Measurements from ENCODE around the gene TBXA2R. TPM values are rescaled to one million over a fixed set of nuclear protein-coding genes. Genes with fewer than 3 reads are reported as not detected.
"Not testable (repeated sequence)": the region's sequence is repeated elsewhere in the genome, so short reads cannot be mapped to it uniquely, and the experiment has no call there.

TBXA2R gene
- polyA plus RNA-seq, 3 donors: 0.56 to 3.7 (median 3.6) TPM

- H3K27ac ChIP-seq (ENCODE audit: low read depth, low read length): no peak overlapping the region
- WGBS, 3 donors: 60 to 72% (median 65%) methylated on average over 48 to 55 of the region's 55 CpGs
These were observed 32.6 kb downstream of the TBXA2R start for GRCh38 chr19:3573858-3574637.

DNA sequence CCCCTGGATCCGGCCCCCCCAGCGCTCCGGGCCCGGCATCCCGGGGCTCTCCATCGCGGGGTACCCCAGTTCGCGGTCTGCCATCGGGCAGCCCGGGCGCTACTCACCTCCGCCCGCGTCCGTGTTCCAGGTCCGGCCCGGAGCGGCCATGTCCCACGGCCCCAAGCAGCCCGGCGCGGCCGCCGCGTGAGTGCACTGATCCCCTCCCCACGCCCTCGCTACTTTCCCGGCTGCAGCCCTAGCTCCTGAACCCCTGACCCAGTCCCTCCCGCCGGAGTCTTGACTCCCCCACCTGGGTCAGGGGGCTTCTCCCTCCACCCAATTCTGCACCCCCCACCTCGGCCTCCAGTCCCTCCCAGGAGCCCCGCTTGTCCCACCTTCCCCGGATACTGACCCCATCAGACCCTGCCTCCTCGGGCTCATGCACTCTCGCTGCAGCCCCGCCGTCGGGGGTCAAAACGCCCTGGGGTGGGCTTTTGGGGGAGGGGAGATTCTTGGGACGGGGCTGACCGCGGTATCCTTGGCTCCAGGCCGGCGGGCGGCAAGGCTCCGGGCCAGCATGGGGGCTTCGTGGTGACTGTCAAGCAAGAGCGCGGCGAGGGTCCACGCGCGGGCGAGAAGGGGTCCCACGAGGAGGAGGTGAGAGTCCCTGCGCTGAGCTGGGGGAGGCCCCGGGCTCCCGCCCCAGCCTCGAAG is 33.4 kb downstream of the TBXA2R start:
- WGBS, 3 donors: 0 to 1% (median 1%) methylated on average over 40 to 60 of the region's 60 CpGs
- H3K27ac ChIP-seq (ENCODE audit: low read depth, low read length): no peak overlapping the region

- 0 to 2% (median 0%) methylated on average over 23 to 30 of the region's 30 CpGs for WGBS, 3 donors
These were observed 33.9 kb downstream of the TBXA2R start, which contains the start of gene HMG20B for GRCh38 chr19:3572855-3573161. HMG20B (plus strand) TSS chr19:3572944; CDS start chr19:3573310, 366 bp downstream.

GRCh38 chr19:3572132-3572854 is 34.4 kb downstream of the TBXA2R start:
- no peak overlapping the region for H3K27ac ChIP-seq (ENCODE audit: low read depth, low read length)
- WGBS, 3 donors: 1 to 3% (median 3%) methylated on average over 38 to 48 of the region's 48 CpGs

More at GRCh38 chr19:3572855-3573161, 33.9 kb downstream of the TBXA2R start, which contains the start of gene HMG20B:
- no peak within 1 kb of the TSS for H3K27ac ChIP-seq (ENCODE audit: low read depth, low read length)

DNA sequence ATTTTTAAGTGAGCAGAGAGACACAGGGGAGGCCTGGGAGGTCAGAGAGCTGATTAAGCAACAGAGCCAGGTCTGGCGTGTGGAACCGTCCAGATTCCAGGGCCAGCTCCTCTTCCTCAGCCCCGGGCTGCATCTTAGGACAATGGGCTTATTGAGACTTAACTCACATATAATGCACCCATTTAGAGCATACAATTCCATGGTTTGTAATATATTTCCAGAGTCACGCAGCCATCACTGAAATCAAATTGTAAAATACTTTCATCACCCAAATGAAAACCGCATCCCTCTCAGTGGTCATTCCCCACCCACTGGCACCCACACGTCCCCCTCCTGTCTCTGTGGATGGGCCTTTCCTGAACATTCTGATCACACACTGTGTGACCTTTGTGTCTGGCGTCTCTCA is 36.1 kb downstream of the TBXA2R start:
- no peak overlapping the region for H3K27ac ChIP-seq (ENCODE audit: low read depth, low read length)
- WGBS, 3 donors: 67 to 83% (median 77%) methylated on average over 7 of the region's 7 CpGs

GRCh38 chr19:3570042-3570441 is 36.6 kb downstream of the TBXA2R start:
- H3K27ac ChIP-seq (ENCODE audit: low read depth, low read length): not testable (repeated sequence)

DNA sequence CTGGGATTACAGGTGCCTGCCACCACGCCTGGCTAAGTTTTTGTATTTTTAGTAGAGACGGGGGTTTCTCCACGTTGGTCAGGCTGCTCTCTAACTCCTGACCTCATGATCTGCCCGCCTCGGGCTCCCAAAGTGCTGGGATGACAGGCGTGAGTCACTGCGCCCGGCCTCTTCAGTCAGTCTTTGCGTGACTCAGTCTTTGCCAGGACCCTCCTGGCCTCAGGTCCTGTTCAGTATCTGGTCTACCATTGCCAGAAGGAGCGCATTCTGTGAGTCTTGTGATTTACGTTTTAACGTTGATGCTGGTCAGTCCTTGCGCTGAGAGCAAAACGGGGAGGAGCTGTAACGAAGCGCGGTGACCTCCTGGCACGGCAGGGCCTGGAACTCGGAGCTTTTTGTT is 41.5 kb downstream of the TBXA2R start:
- H3K27ac ChIP-seq (ENCODE audit: low read depth, low read length): no peak overlapping the region
- 87 to 92% (median 88%) methylated on average over 19 of the region's 19 CpGs for WGBS, 3 donors

More at GRCh38 chr19:3570042-3570441, 36.6 kb downstream of the TBXA2R start:
- WGBS, 3 donors: 73 to 90% (median 88%) methylated on average over 11 of the region's 11 CpGs

GRCh38 chr19:3563709-3564524 is 42.8 kb downstream of the TBXA2R start:
- 69 to 82% (median 81%) methylated on average over 17 of the region's 17 CpGs for WGBS, 3 donors
- no peak overlapping the region for H3K27ac ChIP-seq (ENCODE audit: low read depth, low read length)

DNA sequence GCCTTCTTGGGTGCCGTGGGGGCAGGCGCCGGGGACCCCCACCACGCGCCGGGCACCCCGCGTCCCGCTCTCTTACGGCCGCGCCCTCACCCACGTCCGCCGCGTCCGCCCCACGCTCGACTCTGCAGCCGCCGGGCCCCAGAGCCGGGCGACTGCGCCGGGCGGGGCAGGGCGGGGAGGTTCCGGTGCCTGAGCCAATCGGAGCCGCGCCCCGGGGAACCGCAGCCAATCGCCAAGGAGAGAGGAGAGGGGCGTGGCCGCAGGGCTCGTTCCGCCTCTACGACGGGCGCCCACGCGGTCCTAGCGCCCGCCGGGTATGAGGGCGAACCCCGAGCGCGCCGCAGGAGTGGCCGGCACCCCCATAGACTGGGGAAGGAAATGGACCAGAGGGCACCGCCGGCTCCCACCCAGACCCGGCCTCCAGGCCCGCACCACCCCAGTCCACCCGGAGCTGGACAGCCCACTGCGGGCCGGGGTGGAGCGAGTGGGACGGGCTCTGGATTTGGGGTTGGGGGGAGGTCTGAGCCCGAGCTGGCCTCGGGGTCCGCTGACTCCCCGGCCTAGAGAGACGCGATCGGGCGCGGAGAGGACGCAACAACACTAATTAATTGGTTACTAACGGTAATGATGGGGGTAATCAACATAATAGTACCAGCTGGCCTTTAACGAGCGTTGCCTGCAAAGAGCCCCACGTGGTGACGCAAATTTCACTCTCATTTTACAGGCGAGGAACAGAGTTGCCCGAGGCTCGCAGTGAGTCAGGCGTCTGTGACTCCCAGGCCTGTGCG is 49.0 kb downstream of the TBXA2R start, which contains the start of gene MFSD12:
TSS of gene MFSD12 (minus strand) at position 126 of the 788 bp plus-strand sequence. CDS start 183 bp downstream, outside the sequence.
- H3K27ac ChIP-seq (ENCODE audit: low read depth, low read length): no peak within 1 kb of the TSS
- 1% methylated on average over 57 to 81 of the region's 81 CpGs for WGBS, 3 donors

DNA sequence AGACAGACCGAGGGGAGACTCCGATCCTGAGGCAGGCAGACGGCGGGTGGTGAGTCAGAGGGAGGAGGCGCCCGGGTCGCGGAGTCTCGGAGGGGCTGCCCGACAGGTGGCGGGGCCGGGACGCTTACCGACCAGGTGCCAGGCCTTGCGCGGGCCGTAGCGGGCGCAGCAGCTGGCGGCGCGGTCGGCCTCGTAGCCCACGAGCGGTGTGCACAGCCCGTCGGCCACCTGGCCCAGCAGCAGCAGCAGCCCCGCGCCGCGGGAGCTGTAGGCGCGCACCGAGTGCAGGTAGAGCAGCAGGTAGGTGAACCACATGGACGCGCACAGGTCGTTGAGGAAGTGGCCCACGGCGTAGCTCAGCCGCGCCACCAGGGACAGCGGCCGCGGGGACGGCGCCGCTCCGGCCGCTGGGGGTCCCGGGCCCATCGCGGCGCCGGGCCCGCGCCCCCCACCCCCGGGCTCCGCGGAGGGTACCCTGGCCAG is 49.7 kb downstream of the TBXA2R start:
- WGBS, 3 donors: 0 to 1% (median 0%) methylated on average over 12 to 60 of the region's 60 CpGs
- no peak overlapping the region for H3K27ac ChIP-seq (ENCODE audit: low read depth, low read length)

- 23 to 29% (median 25%) methylated on average over 9 of the region's 9 CpGs for WGBS, 3 donors
- H3K27ac ChIP-seq (ENCODE audit: low read depth, low read length): no peak overlapping the region
These were observed 50.2 kb downstream of the TBXA2R start for GRCh38 chr19:3556423-3556977.

DNA sequence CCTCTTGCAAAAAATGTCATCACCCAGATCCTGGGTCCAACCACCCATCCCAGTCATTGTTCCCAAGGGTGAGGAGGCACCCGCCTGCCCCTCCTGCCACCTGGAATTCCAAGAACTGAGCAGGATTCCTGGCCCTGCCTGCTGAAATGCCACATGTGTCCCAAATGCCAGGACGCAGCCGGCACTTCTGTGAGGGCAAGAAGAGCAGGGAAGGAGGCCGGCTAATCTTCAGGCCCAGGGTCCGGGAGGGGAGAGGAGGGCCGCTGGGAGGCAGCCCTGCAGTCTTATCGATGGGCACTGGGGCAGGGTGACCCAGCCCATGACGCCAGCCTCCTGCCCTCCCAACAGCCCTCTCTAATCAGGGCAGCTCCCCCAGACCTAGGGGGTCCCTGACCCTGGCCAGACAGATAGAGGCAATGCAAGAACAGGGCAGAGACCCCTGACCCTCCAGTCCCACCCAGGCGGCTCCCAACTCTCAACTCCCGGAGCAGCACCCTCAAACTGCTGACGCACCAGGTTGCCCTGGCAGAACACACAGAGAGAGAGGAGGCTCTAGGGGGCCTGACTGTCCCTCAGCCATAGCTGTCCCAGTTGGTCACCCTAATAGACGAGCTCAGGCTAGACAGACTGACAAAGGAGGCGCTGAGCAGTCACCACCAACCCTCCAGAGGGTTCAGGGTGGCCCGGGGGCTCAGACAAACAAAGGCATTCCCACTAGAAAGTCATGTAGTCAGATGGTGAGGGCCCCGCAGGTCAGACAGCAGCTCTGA is 50.8 kb downstream of the TBXA2R start:
- no peak overlapping the region for H3K27ac ChIP-seq (ENCODE audit: low read depth, low read length)
- 68 to 76% (median 70%) methylated on average over 14 to 15 of the region's 15 CpGs for WGBS, 3 donors

DNA sequence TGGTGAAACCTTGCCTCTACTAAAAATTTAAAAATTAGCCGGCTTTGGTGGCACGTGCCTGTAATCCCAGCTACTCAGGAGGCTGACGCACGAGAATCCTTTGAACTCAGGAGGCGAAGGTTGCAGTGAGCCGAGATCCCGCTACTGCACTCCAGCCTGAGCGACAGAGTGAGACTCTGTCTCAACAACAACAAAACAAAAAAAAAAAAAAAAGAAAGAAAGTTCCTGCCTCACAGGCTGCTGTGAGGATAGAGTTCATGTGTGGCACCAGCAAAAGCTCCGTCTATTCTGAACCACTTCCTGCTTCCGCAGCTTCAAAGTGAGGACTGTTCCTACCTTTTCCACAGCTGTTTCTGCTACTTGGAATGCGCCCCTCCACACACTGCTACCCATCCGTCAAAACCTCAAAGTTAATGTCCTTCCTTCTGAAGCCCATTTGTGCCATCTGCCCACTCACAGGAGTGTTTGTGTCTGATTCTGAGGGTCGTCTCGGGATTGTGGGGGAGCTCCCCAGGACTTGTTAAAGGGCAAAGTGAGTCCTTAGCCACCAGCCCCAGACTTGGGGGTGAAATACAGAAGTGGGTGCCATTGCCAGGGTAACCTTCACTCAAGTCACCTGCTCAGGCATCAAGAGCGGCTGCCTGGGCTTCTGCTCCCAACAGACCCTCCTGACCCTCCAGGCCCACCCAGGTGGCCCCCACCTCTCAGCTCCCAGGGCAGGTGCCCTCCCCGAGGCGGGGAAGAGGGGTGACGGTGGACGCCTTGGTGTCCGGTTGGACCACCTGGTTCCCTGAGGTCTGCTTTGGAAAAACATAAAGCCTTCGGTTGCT is 52.2 kb downstream of the TBXA2R start:
- no peak overlapping the region for H3K27ac ChIP-seq (ENCODE audit: low read depth, low read length)
- WGBS, 3 donors: 54 to 79% (median 65%) methylated on average over 21 of the region's 21 CpGs

- H3K27ac ChIP-seq (ENCODE audit: low read depth, low read length): no peak overlapping the region
- WGBS, 3 donors: 71 to 90% (median 80%) methylated on average over 7 to 9 of the region's 9 CpGs
These were observed 54.9 kb downstream of the TBXA2R start for GRCh38 chr19:3551792-3552095.

GRCh38 chr19:3550947-3551791 is 55.5 kb downstream of the TBXA2R start:
- no peak overlapping the region for H3K27ac ChIP-seq (ENCODE audit: low read depth, low read length)
- WGBS, 3 donors: 89 to 92% (median 90%) methylated on average over 34 of the region's 34 CpGs
